DMS79 (cell line): ENCODE results near the gene WDR20.
"Not testable (repeated sequence)": the region's sequence is repeated elsewhere in the genome, so short reads cannot be mapped to it uniquely, and the experiment has no call there.

Experiments used
- DNase-seq: peaks from one replicate; lab custom pipeline; 2025; lab: John Stamatoyannopoulos, UW

WDR20 gene, protein sequence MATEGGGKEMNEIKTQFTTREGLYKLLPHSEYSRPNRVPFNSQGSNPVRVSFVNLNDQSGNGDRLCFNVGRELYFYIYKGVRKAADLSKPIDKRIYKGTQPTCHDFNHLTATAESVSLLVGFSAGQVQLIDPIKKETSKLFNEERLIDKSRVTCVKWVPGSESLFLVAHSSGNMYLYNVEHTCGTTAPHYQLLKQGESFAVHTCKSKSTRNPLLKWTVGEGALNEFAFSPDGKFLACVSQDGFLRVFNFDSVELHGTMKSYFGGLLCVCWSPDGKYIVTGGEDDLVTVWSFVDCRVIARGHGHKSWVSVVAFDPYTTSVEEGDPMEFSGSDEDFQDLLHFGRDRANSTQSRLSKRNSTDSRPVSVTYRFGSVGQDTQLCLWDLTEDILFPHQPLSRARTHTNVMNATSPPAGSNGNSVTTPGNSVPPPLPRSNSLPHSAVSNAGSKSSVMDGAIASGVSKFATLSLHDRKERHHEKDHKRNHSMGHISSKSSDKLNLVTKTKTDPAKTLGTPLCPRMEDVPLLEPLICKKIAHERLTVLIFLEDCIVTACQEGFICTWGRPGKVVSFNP

DNA sequence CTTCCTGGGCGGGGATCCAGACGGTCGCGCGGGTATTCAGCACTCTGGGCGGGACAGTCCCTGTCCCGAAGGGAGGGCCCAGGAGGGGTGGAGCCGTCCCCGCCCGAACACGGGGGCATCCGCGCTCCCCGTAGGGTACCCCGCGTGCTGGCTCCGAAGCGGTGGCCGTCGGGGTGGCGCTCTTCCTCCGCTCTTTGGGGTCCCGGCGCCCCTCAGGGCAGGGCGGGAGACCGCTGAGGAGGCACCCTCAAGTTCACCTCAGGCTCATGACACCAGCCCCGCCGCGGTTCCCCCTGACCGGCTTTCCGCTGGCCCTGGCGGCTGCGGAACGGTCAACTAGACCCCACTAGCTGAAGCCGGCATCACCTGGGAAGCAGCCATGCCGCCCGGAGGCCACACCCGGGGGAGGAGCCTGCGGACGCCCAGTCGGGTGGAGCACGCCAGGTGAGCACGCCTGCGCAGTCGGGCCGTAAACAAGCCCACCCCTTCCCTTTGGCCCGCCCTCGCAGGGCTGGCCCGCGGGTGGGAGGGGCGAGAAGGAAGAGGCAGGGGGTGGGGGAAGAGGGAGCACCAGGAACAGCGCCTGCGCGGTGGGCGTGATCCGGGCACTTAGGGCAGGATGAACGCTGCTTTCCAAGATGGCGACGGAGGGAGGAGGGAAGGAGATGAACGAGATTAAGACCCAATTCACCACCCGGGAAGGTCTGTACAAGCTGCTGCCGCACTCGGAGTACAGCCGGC lies at the start of gene WDR20:
WDR20 (plus strand) TSS at position 612 of the 741 bp plus-strand sequence; CDS start at position 639, 27 bp downstream.
- peak; percentile 99 for DNase-seq

DNA sequence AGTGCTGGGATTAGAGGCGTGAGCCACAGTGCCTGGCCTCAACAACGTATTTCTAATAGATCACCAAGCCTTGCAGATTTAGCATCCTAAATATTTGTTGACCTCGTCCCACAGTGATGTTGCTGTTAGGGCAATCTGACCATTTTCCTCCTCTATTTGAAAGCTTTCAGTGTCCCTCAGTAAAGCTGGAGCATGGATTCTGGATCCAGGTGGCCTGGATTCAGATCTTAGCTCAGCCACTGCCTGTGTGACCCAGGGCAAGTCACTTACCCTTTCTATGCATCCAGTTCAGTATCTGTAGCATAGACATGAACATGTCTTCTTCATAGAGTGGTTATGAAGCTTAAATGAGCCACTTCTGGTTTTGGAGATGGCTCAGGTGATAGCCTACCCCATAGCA lies 49.0 kb upstream of the WDR20 start:
- DNase-seq = no peak

DNA sequence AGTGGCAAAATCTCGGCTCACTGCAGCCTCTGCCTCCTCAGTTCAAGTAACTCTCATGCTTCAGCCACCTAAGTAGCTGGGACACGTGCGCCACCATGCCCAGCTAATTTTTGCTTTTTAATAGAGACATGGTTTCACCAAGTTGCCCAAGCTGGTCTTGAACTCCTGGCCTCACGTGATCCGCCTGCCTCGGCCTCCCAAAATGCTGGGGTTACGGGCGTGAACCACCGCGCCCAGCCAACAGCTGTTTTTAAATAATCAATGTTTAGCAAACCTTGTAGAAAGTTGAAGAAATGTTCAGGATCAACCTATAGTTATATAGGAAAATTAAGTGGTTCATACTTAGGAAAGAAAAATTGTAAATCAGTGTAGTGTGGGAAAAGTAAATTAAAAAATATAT lies 46.9 kb upstream of the WDR20 start:
- DNase-seq = no peak

DNA sequence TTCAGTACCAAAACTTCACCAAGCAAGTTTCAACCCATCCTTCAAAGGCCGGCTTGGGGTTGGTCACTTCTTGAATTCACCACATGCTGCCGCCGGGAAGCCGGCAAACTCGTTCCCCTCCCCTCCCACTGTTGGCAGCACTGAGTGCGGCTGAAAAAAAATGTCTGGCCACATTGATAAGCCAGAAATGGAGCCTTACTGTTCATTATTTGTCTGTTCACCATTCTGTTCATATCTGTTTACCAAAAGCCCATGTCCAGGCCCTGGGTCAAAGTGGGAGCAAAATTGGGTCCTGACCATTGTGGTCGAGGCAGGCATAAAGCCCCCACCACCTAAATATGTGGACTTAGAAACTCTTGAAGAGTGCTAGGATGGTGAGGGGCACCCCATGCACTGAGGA lies 45.6 kb upstream of the WDR20 start:
- DNase-seq = no peak

DNA sequence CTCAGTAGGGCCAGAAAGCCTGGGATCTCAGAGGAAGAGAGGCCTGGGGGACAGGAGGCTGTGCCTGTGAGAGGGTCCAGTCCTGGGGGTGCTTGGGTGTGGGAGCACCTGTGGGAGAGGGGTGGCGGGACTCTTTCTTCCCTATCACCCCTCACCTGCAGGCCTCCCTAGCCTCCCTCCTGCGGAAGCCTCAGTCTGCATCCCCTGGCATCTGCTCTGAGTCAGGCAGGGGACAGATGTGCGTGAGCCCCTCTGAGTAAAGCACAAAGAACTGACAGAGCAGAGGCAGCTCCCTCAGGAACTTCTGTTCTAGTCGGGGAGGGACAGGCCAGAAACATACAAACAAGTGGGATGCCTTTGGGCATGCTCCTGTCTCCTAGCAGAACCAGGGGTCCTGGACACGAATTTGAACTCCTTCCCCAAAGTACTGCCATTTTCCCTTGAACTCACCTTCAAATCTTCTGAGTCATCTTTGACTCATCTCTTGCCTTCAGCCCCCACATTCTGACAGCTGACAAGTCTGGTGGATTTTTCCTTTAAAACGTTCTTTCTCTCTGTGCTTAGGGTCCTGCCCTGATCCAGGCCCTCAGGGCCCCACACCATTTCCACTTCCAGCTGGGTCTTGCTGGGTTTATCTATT lies 44.3 kb upstream of the WDR20 start:
- no peak for DNase-seq

DNA sequence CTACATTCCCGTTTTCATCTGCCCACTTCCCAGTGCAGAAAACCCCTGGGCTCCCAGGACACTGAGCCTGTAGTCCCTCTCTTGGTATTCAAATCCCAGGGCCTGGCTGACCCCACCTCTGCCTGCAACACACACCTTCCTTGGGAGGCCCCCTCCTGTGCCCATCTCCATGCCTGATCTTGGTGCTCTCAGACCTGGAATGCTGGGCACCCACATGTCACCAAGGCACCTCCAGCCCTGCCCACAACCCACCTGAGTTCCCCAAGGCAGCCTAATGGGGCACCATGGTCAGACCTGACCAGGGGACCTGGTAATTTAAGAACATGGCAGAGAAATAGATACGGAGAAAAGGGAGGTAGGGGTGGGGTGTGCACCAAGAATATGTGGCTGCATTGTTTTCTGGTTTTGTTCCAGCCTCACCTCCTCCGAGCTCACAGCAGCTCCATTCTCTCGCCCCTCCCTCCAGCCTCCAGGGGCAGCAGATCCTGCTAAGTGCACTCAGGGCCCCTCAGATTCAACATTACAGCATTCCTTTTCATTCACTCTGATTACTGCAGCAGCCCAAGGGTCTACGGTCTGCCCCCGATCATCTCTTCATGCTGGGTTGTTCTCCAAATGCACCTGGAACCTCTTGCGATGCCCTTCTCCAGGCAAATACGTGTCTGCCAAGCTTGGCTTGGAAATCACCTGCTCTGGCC lies 43.7 kb upstream of the WDR20 start:
- DNase-seq = peak; percentile 100

DNA sequence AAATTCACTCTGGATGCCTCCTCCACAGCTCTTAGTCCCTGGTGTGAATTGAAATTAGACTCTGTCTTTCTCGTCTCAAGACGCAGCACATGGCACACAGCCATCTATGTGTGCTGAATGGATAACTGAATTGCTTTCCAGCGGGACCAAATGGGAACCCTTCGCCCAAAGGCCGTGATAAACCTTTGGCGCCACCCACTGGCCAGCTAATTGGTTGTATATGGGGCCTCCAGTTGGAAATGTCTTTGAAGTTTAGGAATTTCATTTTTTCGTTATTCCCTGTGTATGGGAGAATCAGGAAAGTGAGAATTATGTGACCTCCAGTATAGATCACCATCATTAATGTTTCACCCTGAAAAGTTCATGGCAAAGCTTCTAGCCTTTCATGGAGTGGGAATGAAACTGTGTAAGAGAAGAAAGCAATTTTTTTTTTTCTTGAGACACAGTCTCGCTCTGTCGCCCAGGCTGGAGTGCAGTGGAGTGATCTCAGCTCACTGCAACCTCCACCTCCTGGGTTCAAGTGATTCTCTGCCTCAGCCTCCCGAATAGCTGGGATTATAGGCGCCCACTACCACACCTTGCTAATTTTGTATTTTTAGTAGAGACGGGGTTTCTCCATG lies 43.0 kb upstream of the WDR20 start:
- DNase-seq = no peak

DNA sequence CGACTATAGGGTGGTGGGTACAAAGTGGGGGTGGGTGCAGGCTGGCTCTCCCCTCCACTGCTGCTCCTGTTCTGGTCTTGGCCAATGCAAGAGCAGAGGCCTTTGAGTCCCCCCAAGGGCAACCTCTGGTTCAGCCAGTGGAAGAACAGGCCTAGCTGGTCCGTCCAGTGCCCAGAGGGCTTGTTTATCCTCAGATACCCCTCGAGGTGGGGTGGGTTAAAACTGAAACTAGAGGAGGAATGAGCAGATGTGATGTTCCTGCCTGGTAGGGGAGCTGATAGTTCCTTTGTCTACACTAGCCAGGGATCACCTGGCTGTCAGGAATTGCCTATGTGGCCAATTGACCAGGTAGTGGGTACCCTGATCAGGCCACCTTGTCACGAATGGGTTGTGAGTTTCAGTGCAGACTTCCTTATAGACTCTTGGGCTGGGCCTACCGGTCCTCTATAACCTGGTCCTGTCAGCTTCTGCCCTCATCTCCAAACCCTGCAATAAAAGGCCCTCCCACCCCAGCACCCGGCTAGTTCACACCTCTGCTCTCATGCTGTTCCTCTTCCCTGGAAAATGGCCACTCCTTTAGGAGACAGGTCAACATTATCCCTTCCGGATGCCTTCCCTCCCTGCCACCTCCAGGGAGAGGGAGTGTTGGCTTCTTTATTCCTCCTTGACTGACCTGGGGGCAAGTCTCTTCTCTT lies 42.1 kb upstream of the WDR20 start:
- peak; percentile 55 for DNase-seq

DNA sequence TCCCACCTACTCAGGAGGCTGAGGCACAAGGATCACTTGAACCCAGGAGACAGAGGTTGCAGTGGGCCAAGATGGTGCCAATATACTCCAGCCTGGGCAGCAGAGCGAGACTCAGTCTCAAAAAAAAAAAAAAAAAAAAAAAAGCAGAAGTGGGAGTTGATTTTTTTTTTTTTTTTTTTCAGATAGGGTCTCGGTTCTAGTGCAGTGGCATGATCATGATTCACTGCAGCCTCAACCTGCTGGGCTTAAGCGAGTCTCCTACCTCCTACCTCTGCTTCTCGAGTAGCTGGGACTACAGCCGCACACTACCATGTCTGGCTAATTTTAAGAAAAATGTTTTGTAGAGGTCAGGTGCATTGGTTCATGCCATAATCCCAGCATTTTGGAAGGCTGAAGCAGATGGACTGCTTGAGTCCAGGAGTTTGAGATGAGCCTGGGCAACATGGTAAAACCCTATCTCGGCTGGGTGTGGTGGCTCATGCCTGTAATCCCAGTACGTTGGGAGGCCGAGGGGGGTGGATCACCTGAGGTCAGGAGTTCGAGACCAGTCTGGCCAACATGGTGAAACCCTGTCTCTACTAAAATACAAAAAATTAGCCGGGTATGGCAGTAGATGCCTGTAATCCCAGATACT lies 36.5 kb upstream of the WDR20 start:
- DNase-seq = no peak

DNA sequence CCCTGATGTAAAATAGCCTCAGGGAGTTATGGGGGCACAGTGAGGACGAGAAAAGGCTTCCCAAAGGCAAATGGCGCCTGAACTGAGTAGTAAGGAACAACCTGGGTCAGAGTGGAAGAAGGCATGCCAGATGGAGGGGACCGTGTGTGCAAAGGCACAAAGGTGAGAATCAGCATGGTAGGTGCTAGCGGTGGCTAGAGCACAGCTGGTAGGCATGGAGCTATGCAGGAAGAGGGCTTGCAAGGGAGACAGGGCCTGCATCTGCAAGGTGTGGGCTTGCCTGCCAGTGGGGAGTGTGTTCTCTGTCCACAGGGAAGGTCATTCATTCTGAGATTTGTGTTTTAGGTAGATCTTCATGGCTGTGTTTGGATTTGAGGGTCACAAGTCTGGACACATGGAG lies 34.3 kb upstream of the WDR20 start:
- no peak for DNase-seq

DNA sequence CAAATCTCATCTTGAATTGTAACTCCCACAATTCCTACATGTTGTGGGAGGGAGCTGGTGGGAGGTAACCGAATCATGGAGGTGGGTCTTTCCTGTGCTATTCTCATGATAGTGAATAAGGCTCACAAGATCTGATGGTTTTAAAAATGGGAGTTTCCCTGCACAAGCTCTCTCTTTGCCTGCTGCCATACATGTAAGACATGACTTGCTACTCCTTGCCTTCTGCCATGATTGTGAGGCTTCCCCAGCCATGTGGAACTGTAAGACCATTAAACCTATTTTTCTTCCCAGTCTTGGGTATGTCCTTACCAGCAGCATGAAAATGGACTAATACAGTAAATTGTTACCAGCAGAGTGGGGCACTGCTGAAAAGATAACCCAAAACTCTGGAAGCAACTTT lies 30.4 kb upstream of the WDR20 start:
- not testable (repeated sequence) for DNase-seq

DNA sequence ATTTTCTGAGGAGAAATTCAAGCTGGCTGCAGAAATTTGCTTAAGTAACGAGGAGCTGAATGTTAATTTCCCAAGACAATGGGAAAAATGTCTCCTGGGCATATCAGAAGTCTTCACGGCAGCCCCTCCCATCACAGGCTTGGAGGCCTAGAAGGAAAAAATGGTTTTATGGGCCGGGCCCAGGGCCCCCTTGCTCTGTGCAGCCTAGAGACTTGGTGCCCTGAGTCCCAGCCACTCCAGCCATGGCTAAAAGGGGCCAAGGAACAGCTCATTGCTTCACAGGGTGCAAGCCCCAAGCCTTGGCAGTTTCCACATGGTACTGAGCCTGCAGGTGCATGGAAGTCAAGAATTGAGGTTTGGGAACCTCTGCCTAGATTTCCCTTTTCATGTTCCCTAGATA lies 28.6 kb upstream of the WDR20 start:
- no peak for DNase-seq

DNA sequence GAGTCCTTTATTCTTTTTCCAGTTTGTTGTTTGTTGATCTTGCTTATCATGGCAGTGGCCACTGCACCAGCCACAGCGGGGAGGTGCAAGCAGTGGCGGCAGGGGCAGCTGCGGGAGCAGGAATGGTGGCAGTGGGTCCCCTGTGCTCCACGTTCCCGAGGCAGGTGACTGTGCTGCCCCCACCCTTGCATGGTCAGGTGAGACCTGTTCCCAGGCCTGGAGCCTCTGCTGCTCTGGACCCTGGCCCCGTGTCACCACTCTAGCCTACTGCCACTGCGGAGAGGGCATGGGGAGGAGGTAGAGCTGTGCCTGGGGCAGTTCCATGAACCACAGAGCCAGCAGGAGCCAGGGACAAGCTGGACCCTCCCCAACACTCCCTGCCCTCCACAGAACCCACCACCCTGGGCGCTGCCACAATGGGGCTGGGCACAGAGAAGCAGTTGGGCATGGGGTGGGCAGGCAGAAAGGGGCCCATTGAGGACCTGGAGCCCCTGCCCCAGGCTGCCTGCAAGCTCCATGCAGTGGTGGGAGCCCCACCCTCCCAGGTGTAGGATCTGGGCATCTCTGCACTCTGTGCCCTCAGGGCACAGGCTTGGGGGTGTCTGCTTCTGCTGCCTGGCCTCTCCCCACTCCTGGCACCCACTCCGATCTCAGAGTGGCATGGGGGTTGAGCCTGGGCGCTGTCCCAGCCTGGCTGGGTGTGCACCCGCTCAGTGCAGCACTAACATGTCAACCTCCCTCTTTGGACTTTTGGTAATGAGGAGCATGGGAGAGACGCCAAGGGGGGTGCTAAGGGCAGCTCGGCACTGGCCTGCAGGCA lies 23.1 kb upstream of the WDR20 start:
- no peak for DNase-seq

DNA sequence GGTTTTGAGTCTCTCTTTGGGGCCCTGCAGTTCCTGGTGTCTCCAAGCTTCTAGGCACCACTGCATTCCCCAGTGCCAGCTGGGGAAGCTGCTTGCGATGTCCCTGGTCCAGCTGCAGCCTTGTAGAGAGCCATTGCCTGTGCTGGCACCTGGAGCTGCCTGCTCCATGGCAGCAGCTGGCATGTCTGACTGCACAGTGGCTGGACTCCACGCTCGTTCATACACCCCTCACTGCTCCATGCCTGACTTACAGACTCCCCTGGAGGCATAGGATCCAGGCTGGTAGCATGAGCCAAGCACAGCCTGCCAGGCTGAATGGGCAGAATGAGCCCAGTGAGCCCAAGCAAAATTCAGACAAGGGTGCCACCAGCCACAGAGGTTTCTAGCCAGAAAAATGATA lies 21.8 kb upstream of the WDR20 start:
- DNase-seq = no peak

DNA sequence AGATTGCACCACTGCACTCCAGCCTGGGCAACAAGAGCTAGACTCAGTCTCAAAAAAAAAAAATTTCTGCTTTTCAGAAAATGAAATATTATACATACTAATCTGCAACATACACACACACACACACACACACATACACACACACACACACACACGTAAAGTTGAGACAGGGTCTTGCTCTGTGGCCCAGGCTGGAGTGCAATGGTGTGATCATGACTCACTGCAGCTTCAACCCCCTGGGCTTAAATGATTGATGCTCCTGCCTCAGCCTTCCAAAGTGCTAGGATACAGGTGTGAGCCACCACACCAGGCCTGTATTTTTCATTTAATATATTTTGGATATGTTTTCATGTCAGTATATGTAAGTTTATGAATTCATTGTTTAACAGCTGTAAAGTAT lies 18.8 kb upstream of the WDR20 start:
- DNase-seq = no peak

DNA sequence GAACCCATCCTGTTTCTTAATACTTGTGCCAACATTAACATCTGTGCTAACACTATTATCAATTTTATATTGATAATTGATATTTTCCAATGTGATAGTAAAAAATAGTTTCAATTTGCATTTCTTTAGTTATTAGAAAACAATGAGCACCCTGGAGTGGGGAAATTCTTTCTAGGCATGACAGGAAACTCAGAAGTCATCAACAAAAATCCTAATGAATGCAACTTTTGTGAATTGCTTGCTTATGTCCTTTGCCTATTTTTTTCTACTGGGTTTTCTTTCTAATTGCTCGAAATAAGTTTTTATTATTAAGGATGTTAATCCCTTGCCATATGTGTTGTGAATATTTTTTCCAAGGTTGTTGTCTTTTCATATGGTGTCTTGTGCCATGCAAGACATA lies 18.1 kb upstream of the WDR20 start:
- no peak for DNase-seq

DNA sequence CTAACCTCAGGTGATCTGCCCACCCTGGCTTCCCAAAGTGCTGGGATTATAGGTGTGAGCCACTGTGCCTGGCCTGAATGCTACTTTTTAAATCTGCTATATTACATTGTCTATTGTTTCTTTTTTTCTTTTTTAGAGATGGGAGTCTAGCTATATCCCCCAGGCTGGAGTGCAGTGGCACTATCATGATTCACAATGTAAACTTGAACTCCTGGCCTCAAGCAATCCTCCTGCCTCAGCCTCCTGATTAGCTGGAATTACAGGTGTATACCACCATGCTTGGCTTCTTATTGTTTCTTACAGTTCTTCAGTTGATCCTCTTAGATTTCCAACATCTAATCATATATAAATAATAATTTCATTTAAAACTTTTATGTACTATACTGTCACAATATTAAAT lies 15.3 kb upstream of the WDR20 start:
- DNase-seq = no peak

DNA sequence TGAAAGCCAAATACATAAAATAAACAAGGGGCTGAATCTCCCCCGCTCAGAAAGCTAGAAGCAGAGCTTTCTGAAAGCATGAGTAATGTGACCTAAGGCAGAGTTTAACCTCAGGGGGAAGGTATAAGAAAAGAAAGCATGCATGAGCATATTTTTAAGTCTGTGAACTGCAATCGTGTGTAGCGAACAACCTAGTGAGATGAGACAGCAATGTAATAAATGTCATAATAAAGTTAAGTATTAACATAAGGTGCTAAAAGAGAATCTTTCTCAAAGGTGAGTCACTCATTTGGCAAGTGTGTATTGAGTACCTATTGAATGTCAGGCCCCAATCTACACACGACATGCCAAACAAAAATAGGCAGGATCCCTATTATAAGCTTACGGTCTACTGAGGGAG lies 14.2 kb upstream of the WDR20 start:
- DNase-seq = no peak

DNA sequence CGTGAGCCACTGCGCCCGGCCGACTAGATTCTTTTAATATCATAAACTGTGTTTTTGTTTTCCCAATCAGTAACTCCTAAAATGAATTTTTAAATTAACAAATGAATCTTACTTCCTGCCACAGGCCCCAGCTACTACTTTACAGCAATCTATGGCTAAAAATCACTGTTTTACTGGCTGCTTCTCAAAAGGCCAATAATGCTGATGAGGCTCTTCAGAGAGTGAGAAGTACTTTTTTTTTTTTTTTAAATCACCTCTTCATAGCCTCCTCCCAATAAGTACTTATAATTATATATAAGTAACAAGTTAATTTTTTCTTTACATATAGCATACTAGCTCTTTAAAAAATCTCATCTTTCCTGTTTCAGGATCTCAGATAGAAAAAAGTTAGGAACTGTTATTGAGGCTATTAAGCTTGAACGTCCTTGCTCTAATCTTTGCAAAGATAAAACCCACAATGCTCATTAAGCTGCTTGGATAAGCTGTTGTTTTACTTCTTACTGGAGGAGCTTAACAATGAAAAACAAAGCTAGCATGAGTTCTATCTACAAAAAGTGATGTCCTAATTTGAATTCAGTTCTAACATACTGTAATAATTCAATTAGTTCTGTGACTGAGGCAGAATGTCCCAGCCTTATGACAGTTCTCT lies 12.8 kb upstream of the WDR20 start:
- no peak for DNase-seq
